Right renal pelvis (tissue), 4 donors: Measurements from ENCODE around the gene KPTN. TPM values are rescaled to one million over a fixed set of nuclear protein-coding genes. Genes with fewer than 3 reads are reported as not detected.
A peak's percentile ranks its signal among the peaks of the same experiment; 100 is the strongest.

Experiments
- DNase-seq, 4 donors: peaks; one replicate each; pipeline ENCODE4 v3.0.0-alpha.2; 2013; ENCODE audit warnings: low read depth in 4 of 4, low spot score in 3 of 4, missing footprints in 1 of 4
- polyA plus RNA-seq, 4 donors: library from polyadenylated mRNA; unstranded; fragments of 120-200 nt; gene quantifications; one replicate each; pipeline ENCODE4 v1.2.1, GENCODE V29; 2013; ENCODE audit not compliant: insufficient read length in 4 of 4

The KPTN gene
- polyA plus RNA-seq, 4 donors: 10.9 to 12.8 (median 11.6) TPM

GRCh38 chr19:47471381-47471732 lies 12.7 kb downstream of the KPTN start:
- no peak for DNase-seq

DNA sequence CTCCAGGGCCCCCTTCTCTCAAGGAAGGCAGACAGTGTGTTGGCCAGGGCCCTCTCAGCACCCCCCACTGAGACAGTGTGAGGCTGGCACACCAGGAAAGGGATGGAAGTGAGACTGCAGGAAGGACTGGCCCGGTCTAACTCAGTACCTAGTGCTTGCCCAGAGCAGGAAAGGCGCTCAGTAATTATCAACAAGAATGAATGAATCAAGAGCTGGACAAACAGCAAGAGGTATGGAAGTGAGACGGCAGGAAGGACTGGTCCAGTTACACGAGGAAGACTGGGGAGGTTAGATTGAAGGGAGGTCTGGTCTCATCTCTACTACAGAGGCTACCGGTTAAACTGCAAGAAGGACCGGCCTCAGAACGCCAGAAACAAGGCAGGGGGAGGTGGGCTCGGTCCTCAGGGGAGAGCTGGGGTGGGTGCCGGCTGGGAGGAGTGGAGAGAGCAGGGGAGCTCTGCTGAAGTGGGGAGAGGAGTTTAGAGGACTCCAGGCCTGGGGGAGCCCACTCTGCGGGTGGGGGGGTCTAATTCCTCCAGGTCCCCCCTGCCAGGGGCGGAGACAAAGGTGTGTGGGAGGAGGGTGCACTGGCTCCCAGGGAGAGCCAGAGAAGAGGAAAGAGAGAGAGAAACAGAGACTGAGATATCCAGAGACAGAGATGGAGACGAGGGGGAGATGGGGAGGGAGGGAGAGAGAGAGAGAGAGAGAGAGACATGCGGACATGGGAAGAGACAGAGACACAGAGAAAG lies 13.4 kb downstream of the KPTN start:
- DNase-seq: no peak

GRCh38 chr19:47469719-47470118 lies 14.3 kb downstream of the KPTN start:
- no peak for DNase-seq

GRCh38 chr19:47469363-47469700 lies 14.7 kb downstream of the KPTN start:
- DNase-seq: no peak

DNA sequence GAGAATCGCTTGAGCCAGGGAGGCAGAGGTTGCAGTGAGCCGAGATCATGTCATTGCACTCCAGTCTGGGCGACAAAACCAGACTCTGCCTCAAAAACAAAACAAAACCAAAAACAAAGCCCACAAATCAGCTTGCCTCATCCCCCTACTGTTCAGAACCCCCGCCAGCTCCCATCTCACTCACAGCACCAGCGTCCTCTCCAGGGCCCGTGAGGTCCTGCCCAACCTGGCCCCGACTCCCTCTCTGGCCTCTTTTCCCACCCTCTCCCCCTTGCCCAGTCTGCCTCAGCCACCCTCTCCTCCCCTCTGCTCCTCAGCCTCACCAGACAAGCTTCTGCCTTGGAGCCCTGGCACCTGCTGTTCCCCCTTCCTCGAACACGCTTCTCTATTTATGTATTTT lies 16.1 kb downstream of the KPTN start:
- no peak for DNase-seq

DNA sequence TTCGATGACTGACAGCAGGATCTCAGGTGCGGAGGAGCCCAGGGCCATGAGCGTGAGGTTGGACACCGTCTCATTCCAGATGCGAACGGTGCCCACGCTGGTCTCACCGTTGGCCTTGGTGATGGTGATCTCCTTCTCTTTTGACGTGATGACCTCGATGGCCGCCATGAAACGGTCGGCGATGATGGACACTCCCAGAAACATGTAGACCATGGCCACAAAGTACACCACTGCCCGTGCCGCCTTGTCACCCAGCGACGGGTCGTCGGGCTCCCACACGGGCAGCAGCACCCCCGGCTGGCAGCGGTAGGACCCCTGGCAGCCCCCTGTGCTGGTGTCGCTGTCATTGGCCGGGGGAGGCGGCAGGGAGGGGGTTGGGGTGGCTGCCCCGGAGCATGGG lies 18.1 kb downstream of the KPTN start:
- DNase-seq: no peak

DNA sequence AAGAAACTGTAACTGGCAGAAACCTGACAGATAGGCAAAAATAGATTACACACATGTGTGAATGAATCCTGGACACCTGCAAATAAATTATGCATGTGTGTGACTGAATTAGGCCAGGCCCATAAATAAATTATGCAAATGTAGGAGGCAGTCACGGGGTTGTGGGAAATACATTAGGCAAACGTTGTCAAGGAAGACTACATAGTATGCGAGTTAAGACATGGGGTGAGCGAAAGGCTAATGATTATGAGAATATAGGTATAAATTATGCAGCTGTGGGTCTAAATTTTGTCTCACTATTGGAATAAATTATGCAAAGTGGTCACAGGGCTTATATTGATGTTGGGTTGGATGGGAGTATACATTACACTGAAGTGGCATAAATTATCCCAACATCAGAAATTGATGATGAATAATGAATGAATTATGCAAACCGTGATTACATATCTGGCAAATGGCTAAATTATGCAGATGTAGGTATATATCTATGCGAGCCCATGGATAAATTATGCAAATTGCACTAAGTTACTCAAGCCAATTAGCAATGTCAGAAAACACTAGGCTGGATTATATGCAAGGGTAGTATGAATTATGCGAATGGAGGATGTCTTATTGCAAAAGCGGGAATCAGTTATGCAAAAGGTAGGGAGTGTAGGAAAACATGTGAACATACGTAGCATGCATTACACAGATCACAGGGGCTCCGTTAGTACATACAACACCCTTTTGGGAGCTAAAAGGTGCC lies 19.2 kb downstream of the KPTN start:
- no peak for DNase-seq

DNA sequence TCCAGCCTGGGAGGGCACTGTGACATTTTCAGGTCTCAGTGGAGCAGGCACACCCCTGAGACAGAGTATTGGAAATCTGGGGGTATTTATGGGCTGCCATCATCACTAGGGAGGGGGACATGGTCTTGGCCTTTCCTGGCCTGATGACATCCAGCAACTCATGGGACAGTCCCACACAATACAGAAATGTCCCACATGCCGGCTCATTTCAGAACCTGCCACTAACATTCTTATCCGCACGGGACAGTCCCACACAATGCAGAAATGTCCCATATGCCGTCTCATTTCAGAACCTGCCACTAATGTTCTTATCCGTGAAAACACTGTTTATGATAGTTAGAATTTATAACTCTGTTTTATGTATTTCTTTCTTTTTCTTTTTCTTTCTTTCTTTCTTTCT lies 22.1 kb downstream of the KPTN start:
- no peak for DNase-seq

DNA sequence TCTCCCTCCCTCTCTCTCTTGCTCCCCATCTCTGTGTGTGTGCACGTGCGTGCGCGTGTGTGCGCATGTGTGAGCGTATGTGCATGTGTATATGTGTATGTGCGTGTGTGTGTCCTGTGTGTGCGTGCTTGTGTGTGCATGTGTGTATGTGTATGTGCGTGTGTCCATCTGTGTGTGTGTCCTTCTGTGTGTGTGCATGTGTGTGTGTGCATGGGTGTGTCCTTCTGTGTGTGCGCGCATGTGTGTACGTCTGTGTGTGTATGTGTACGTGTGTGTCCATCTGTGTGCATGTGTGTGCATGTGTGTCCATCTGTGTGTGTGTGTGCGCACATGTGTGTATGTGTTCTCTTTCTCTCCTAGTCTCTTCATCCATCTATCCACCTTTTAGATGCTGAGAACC lies 24.5 kb downstream of the KPTN start:
- DNase-seq: no peak

DNA sequence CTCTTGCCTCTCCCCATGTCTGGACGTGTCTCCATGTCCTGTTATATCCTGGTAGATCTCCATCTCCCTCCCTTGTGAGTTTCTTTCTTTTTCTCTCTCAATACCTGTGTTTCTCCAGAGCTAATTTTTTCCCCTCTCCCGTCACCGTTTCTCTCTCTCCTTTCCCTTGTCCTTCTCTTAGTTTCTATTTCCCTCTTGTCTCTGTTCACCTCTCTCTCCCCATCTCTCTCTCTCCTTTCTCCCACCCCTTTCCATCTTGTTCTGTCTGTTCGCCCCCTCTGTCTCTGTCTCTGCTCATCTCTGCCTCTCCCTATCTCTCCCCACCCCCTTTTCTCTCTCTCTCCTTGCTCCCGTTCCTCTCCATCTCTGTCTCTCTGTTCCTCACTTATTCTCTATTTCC lies 25.3 kb downstream of the KPTN start:
- DNase-seq: no peak

- no peak for DNase-seq
Observed at GRCh38 chr19:47456721-47457474, 27.1 kb downstream of the KPTN start.

DNA sequence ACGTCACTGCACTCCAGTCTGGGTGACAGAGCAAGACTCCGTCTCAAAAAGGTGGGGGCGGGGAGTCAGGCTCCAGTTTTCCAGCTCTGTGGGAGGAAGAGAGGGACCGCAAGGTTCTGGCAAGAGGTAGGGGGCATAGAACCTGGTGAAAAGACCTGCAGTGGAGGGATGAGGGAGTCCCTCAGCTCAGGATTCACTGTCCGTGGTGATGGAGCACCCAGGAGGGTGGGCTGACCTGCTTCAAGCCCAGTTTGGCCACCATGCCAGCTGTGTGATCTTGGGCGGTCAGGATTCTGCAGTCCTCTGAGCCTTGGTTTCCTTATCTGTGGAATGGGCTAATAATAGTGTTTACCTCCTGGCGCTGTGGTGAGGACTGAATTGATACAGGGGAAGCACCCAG lies 33.5 kb downstream of the KPTN start:
- DNase-seq: no peak

DNA sequence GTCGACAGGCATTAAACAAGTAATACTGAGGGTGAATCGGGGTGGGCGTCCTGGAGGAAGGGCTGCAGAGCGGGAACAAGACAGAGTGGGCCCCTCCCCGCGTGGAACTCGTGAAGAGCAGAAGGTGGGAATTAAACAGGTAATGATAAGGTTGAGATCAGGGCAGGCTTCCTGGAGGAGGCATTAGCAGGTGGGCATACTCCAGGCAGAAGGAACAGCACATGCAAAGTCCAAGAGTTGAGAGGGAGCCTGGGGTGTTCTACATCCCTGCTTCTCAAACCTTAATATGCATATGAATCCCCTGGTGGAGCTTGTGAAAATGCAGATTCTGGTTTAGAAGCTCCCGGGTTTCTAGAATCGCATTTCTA lies 35.7 kb downstream of the KPTN start:
- DNase-seq: no peak

DNA sequence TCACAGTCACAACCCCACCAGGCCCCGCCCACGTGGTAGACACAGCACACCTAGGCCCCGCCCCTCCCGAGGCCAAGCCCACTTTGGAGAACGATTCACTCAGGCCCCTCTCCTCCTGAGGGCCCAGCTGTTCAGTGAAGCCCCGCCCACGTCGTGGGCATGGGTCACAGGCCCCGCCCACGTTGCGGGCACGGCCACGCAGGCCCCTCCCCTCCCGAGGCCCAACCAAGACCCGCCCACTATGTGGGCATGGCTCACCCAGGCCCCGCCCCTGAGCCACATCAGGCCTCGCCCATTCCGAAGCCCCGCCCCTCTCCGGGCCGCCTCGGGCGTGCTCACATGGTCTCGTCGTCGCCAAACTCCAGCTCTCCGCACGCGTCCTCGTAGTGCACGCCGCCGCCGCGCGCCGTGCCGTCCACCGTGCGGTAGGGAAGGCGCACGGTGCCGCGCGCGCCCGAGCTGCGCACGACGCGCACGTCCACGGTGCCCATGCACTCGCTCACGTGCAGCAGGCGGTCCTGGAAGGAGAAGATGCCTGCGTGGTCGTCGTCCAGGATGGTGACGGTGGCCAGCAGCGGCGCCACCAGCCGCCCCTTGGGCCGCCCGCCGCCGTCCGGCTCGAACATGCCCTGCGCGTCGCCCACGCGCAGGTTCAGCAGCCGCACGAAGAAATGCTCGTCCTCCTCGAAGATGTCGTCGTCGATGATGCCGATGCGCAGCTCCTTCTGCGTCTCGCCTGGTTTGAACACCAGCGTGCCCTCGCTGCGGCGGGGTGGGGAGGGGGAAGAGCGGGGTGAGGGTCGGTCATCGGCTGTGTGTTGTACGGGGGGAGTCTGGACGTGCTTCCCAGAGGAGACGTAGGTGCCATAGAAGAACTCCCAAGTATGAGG lies 36.3 kb downstream of the KPTN start:
- no peak for DNase-seq

- no peak for DNase-seq
Observed at GRCh38 chr19:47446534-47447469, 37.2 kb downstream of the KPTN start.

GRCh38 chr19:47445937-47446402 lies 38.0 kb downstream of the KPTN start:
- peak in 1 of 4 donors; percentile 36 for DNase-seq

GRCh38 chr19:47445527-47445926 lies 38.5 kb downstream of the KPTN start:
- no peak for DNase-seq

DNA sequence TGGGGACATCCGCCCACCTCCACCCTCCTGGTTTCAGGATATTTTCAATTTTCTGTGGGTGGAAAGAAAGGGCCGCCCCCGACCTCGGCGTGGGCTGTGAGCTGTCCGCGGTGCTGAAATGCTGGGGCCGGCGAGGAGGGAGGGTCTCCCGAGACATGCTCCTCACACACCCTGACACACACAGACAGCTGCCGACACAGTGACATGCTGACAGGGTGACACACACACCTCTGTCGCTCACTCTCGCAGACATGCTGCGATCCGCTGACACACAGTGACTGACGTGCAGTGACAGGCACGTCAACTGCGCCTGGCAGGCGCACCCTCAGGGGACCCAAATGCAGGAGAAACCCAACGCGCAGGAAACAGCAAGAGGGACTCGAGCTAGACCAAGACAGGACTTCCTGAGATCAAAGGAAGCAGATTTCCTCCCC lies 39.6 kb downstream of the KPTN start:
- no peak for DNase-seq

DNA sequence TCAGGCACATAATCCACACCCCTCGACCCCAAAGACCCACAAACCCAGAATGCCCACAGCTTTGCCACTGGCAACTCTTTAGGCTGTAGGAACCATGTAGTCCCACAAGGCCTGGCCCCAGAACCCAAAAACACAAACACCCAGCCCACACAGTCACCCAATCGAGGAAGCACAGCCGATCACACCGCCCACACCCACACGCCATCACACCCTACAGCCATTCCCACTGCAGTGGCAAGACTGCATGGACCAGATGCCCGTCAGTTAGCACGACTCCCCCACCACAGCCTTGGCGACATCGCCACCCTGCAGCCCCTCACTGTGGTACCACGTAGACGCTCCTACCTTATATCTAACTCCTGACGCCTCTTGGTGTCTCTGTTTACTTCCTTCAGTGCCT lies 40.7 kb downstream of the KPTN start:
- no peak for DNase-seq

DNA sequence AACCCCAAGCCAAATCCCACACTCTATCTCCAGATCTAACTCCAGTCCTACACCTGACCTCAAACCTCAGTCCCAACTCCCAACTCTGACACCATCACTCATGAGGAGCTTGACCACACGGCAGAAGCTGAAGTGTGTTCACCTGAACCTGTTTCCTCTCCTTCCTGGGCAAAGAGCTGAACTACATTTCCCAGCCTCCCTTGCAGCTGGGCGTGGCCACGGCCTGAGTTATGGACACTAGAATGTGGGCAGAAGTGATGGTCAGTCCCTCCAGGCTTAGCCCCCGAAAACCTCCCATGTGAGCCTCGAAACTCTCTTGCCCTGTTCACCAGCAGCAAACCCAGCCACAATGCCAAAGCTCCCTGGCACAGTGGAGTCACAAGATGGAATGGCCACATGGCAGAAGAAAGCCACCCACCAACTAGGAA lies 45.2 kb downstream of the KPTN start:
- DNase-seq: no peak
